HEK293T (cell line): Measurements from ENCODE around the gene GPATCH4.

ENCODE experiments used
- ARNT ChIP-seq: fragments of 450-650 bp; IDR thresholded peaks from 2 replicates; pipeline ENCODE4 v1.6.1; 2017; ENCODE audit warnings: mild to moderate bottlenecking
- BHLHE40 ChIP-seq: fragments of 450-650 bp; IDR thresholded peaks from 2 replicates; pipeline ENCODE4 v1.6.1; 2016; ENCODE audit warnings: mild to moderate bottlenecking, moderate library complexity, borderline replicate concordance
- CTBP1 ChIP-seq: fragments of 450-650 bp; IDR thresholded peaks from 2 replicates; pipeline ENCODE4 v1.6.1; 2016; ENCODE audit warnings: borderline replicate concordance
- ELF4 ChIP-seq: fragments of 450-650 bp; IDR thresholded peaks from 2 replicates; pipeline ENCODE4 v1.6.1; 2017; ENCODE audit warnings: antibody characterized with exemption
- FOXA1 ChIP-seq: fragments of 450-650 bp; IDR thresholded peaks from 2 replicates; pipeline ENCODE4 v1.6.1; 2016; ENCODE audit warnings: mild to moderate bottlenecking
- FOXK2 ChIP-seq: fragments of 450-650 bp; IDR thresholded peaks from 2 replicates; pipeline ENCODE4 v1.6.1; 2016; ENCODE audit warnings: mild to moderate bottlenecking
- FOXM1 ChIP-seq: fragments of 450-650 bp; IDR thresholded peaks from 2 replicates; pipeline ENCODE4 v1.6.1; 2017; ENCODE audit warnings: mild to moderate bottlenecking, borderline replicate concordance
- HDGF ChIP-seq: fragments of 450-650 bp; IDR thresholded peaks from 2 replicates; pipeline ENCODE4 v1.6.1; 2017; ENCODE audit warnings: antibody characterized with exemption, borderline replicate concordance
- L3MBTL2 ChIP-seq: fragments of 450-650 bp; conservative IDR thresholded peaks from 2 replicates; pipeline ENCODE4 v1.6.1; 2016; ENCODE audit warnings: mild to moderate bottlenecking
- LEF1 ChIP-seq: fragments of 450-650 bp; IDR thresholded peaks from 2 replicates; pipeline ENCODE4 v1.6.1; 2017; ENCODE audit warnings: mild to moderate bottlenecking, borderline replicate concordance
- SP1 ChIP-seq: fragments of 450-650 bp; IDR thresholded peaks from 2 replicates; pipeline ENCODE4 v1.6.1; 2017
- SUZ12 ChIP-seq: fragments of 450-650 bp; IDR thresholded peaks from 2 replicates; pipeline ENCODE4 v1.6.1; 2016; ENCODE audit warnings: mild to moderate bottlenecking
- TARDBP ChIP-seq: fragments of 450-650 bp; IDR thresholded peaks from 2 replicates; pipeline ENCODE4 v1.6.1; 2016
- ZNF384 ChIP-seq: fragments of 450-650 bp; IDR thresholded peaks from 2 replicates; pipeline ENCODE4 v1.6.1; 2016

- TF ChIP-seq L3MBTL2, result no peak
- TF ChIP-seq SUZ12, result no peak
- TF ChIP-seq ZNF384, result no peak
- no peak for TF ChIP-seq FOXK2
- no peak for TF ChIP-seq ELF4
- TF ChIP-seq BHLHE40, result no peak
- no peak for TF ChIP-seq FOXA1
- no peak for TF ChIP-seq CTBP1
- TF ChIP-seq ARNT, result no peak
- no peak for TF ChIP-seq HDGF
- no peak for TF ChIP-seq FOXM1
- no peak for TF ChIP-seq SP1
- no peak for TF ChIP-seq LEF1
- TF ChIP-seq TARDBP, result no peak
Measured at GRCh38 chr1:156578055-156578454, 23.2 kb downstream of the GPATCH4 start.
